NK-92 (cell line): Measurements from ENCODE around the gene PNPLA8.
A peak's percentile ranks its signal among the peaks of the same experiment; 100 is the strongest.
"Not testable (repeated sequence)": the region's sequence is repeated elsewhere in the genome, so short reads cannot be mapped to it uniquely, and the experiment has no call there.

Experiments used
- DNase-seq: peaks from one replicate; lab custom pipeline; 2025; ENCODE audit not compliant: unreplicated experiment; lab: John Stamatoyannopoulos, UW

PNPLA8 gene

DNA sequence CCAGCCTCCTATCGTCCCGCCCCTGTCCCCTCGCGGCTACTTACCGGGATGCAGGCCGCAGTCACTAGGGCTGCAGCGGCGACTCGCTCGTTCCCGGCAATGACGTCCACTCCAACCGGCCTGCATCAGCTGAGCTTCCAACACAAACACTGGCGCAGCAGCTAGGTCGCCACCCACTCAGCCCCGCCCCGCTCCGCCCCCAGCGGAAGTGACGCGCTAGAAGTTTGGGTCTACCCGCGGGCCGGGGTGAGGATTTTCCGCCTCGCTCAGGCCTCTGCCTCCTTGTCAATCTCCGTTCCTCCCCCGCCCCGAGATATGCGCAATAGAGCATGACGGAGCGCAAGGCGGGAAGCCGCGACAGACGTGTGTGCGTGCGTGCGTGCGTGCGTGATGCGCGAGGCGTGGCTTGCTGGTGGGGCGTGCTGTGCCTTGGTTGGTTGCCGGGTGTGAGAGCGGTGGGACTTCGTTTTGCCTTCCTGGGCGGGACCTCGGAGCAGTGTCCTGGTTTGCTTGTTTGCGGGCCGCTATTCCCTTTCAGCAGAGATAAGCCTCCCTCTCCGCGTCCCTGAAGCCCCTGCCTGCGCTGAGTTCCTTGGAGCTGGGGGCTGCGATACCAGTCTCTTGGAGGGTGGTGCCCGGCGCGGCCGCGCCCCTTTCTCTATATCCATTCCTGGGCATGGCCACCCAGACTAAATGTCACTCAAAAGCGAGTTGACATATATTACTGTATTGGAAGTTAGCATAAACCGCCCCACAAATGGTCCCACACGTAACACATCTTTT lies at the start of gene PNPLA8:
Gene PNPLA8, minus strand, starts transcription at position 151 of the 783 bp plus-strand sequence. CDS start 10,644 bp downstream, outside the sequence.
- DNase-seq = peak; percentile 98

DNA sequence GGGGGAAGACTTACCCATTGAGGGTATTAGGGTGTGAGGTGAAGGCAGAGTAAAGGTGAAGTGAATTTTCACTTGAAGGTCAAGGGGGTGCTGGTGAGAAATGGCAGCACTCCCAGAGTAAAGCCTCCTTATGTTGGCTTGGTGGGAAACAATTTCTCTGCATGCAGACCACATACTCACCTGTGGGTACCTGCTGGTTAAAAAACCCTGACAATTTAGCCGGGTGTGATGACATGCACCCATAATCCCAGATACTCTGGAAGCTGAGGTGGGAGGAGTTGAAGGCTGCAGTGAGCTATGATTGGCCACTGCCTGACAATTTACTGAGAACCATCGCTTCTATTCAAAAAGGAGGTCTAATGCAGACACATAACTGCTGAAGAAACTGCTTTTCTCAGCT lies 49.2 kb upstream of the PNPLA8 start:
- DNase-seq = no peak

- DNase-seq = no peak
Measured at GRCh38 chr7:108572480-108572879, 46.5 kb upstream of the PNPLA8 start.

DNA sequence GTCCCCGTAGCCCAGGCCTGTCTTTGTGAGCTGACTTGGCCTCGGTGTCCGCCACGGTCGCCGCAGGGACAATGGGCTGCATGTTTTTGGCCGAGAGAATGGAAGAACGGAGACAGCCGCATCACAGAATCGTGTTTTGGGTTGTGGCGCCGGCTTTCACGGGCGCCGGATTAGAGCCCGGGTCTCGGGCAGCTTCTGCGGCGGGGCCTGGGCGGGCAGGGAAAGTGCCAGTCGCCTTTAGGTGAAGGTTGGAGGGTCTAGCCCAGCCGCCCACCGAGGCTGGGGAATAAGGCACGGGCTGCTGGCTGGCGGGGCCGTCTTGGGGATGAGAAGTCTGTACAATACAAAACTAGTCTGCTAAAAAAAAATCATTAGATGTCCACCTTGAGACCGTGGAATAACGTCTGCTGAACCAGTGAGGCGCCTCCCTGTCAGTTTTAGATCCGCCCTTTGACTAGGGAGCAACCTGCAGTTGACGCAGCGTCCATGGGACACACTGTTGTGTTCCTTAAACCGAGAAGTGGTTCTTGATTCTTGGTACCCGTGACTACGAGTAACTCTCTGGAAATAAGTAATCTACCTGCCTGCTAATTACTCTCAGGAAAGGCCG lies 44.3 kb upstream of the PNPLA8 start:
- DNase-seq = no peak

DNA sequence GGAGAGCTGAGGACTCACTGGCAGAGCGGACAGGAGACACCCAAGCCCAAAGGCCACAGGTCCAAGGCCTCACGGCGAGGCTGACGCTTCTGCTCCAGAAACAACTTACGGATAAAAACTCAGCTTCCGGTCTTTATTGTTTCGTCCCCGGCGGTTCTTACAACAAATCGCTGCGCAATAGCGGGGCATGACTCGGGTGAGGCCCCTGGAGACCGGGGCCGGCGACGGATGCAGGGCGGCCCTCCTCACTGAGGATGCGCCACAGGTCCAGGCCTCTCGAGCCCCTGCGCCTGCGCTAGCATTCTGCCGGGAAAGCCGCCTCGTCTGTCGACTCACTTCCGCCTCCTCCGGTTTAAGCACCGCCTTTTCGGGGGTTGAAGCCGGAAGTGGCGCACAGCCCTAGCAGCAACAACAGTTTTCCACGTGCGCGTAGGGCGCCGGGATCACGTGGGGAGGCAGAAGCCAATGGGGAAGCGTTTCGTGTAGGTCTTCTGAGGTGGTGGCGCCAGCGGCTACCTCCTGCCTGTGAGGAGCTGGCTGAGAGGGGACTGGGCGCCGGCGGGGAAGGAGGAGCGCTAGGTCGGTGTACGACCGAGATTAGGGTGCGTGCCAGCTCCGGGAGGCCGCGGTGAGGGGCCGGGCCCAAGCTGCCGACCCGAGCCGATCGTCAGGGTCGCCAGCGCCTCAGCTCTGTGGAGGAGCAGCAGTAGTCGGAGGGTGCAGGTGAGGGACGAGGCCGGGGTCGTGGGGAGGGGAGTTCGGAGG lies 43.6 kb upstream of the PNPLA8 start, which contains the start of the genes DNAJB9 and THAP5:
Gene DNAJB9, plus strand, starts transcription at position 494 of the 765 bp plus-strand sequence. CDS start 1,853 bp downstream, outside the sequence.
Gene THAP5, minus strand, starts transcription at position 326 of the 765 bp plus-strand sequence. Its CDS starts 137 bp downstream, at position 189.
- peak; percentile 99 for DNase-seq

DNA sequence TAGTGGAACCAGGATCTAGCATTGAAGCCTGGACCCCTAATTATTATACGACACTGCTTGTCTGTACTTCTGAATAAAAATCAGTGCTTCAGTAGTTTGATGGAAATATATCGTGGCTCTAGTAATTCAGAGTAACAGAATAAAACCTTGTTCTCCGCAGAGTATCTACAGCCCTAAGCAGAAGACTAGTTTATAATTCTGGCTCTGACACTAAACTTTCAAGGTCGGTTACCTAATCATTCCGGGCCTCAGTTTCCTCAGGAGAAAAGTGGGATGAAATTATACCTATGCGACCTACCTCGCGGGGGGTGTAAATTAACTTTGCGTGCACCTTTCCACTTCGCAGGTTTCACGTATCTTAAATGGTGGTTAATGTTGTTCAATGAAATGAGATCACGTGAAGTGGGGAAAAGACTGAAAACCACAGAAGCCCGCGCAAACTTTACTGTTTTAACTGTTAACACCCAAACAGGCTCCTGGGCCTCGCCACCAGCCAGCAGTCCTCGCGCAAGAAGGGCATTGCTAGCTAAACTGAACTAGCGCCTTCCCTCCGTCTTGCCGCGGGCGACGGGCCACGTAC lies 43.0 kb upstream of the PNPLA8 start:
- DNase-seq = no peak

DNA sequence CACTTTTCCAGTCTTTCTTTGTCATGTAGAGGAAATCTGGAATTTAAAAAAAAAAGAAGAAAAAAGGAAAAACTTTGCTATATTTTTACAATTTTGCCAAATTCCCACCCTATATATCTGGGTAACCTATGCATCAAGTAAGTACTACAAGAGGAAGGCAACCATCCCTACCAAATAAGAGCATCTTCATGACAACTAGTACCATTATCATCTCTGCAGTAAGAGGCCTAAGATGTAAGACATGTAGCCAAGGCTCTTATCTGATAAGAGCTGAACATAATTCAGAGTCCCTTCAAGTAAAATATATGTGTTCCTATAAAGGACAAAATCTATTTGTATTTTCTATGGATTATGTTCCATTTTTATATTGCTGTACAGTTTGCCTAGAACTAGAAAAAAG lies 40.1 kb upstream of the PNPLA8 start:
- no peak for DNase-seq

DNA sequence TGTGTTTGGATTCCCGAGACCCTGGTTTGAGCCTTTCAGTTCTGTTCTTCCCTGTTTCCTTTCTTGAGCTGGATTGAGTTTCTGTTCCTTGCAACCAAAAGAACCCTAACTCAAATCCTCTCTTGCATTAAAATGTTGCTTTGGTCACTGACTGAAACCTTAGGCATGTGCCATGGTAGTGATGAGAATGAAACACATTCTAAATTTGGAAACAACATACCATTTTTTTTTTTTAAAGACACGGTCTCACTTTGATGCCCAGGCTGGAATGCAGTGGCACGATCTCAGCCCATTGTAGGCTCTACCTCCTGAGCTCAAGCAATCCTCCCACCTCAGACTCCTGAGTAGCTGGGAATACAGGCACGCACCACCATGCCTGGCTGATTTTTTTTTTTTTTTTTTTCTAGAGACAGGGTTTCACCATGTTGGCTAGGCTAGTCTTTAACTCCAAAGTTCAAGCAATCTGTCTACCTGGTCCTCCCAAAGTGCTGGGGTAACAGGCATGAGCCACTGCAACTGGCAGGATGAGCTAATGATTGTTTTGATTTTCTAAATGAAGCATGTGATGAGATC lies 35.2 kb upstream of the PNPLA8 start:
- DNase-seq = no peak

GRCh38 chr7:108559253-108559652 lies 33.3 kb upstream of the PNPLA8 start:
- DNase-seq = no peak

GRCh38 chr7:108557617-108558016 lies 31.7 kb upstream of the PNPLA8 start:
- no peak for DNase-seq

GRCh38 chr7:108557191-108557590 lies 31.3 kb upstream of the PNPLA8 start:
- DNase-seq = no peak

DNA sequence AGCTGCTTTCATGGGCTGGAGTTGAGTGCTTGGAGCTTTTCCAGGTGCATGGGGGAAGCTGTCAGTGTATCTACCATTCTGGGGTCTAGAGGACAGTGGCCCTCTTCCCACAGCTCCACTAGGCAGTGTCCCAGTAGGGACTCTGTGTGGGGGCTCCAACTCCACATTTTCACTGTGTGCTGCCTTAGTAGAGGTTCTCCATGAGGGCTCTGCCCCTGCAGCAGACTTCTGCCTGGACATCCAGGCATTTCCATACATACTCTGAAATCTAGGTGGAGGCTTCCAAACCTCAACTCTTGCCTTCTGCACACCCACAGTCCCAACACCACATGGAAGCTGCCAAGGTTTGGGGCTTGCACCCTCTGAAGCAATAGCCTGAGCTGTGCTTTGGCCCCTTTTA lies 30.7 kb upstream of the PNPLA8 start:
- DNase-seq = not testable (repeated sequence)

DNA sequence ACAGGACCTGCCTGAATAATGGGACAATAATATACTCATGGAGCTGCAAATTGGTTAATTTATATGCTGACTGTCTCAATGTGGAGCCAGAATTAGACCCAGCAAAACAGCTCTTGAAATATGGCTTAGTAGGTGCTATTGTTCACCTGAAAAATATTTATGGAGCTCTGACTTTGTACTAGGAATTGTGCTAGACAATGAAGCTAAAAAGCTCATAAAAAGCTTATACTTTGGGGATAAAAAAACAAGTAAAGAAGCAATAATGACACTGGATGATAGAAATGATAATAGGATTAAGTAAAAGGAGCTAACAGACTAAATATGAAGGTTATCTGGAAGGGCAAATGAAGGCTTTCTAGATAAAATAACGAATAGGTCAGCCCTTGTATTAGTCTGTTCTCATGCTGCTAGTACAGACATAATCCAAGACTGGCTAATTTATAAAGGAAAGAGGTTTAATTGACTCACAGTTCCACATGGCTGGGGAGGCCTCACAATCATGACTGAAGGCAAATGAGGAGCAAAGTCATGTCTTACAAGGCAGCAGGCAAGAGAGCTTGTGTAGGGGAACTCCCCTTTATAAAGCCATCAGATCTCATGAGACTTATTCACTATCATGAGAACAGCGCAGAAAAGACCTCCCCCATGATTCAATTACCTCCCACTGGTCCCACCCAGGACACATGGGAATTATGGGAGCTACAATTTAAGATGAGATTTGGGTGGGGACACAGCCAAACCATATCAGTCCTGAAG lies 22.4 kb upstream of the PNPLA8 start:
- not testable (repeated sequence) for DNase-seq

DNA sequence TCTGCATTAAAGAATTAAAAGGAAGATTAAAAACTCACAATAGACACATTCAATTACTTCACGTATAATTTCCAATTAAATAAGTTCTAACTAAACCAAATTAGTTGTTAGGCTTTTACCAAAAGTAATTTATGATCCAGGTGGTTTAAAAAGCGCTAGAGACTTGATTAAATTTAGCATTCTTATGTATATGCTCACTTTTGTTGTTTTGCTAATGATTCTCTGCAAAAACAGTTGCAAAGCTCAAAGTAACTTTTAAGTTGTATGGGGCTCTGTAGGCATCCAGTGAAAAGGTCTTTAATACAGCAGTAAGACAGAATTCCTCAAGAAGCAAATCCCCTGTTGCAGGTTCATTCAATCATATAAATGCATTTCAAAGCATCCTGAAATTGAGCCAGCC lies 15.5 kb upstream of the PNPLA8 start:
- no peak for DNase-seq

DNA sequence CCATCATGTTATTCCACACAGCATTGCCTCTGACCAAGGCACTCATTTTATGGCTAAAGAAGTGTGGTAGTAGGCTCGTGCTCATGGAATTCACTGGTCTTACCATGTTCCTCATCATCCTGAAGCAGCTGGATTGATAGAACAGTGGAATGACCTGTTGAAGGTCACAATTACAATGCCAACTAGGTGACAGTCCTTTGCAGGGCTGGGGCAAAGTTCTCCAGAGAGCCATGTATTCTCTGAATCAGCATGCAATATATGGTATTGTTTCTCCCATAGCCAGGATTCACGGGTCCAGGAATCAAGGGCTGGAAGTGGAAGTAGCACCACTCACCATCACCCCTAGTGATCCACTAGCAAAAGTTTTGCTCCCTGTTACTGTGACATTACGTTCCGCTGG lies 12.8 kb upstream of the PNPLA8 start:
- not testable (repeated sequence) for DNase-seq

GRCh38 chr7:108538236-108538635 lies 12.3 kb upstream of the PNPLA8 start:
- DNase-seq = not testable (repeated sequence)

GRCh38 chr7:108537229-108537628 lies 11.3 kb upstream of the PNPLA8 start:
- DNase-seq = no peak

DNA sequence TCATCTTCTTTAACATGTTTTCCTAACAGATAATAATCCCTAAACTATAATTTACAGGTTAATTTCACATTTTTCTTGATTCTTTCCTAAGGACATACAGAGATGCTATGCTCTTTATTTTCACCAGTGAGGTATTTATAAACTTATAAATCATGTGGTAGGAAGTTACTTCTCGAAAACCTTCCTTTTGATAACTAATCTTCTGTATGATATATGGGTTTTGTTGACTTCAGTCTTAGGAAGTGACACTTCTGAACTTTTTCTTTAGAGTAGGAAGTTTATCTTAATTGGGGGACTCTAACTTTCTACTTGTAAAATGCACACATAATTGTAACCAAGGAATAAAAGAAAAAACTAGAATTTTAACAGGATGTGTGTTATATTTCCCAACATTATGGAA lies 9.8 kb upstream of the PNPLA8 start:
- no peak for DNase-seq

DNA sequence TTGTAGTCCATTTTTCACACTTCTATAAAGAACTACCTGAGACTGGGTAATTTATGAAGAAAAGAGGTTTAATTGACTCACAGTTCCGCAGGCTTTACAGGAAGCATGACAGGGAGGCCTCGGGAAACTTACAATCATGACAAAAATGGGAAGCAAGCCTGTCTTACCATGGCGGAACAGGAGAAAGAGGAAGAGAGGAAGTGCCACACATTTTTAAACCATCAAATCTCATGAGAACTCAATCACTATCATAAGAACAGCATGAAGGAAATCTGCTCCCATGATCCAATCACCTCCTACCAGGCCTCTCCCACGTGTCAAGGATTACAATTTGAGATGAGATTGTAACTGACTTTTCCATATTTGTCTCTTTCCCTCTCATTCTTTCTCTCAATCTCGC lies 9.3 kb upstream of the PNPLA8 start:
- DNase-seq = no peak

DNA sequence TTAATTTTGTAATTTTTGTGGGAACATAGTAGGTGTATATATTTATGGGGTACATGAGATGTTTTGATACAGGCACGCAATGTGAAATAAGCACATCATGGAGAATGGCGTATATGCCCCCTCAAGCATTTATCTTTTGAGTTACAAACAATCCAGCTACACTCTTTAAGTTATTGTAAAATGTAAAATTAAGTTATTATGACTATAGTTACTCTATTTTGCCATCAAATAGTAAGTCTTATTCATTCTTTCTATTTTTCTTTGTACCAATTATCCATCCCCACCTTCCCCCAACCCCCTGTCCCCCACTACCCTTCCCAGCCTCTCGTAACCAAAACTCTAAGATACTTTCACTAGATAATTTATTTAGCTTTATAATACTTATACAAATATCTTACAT lies 7.8 kb upstream of the PNPLA8 start:
- no peak for DNase-seq
